Stimulated activated CD4-positive, alpha-beta T cell treated with anti-CD3 and anti-CD28 coated beads, Interleukin-2, amount 100 ng/mL, for 48 hours (primary cell): ENCODE results near the gene USH1C.

ENCODE experiments used
- DNase-seq, 2 donors: peaks; one replicate each; pipeline ENCODE4 v3.0.0-alpha.2; 2020

The USH1C gene

DNA sequence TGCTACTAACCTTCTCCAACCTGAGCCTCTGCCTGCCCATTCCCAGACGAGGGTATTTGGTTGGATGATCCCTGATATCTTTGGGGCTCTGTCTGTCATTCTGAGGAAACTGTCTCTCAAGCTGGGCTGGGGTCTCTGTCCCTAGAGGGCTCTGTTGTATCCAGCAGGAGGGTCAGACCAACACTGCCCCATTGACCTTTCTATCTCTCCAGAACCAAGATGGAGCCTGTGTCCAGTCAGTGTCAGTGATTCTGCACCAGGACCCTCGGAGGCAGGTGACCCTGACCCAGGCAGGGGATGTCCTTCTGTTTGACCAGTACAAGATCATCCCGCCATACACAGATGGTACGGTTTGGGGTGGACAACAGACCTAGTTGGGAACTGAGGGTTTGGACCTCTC lies 24.7 kb upstream of the USH1C start:
- no peak for DNase-seq

GRCh38 chr11:17564687-17565042 lies 20.4 kb upstream of the USH1C start:
- DNase-seq, result no peak

DNA sequence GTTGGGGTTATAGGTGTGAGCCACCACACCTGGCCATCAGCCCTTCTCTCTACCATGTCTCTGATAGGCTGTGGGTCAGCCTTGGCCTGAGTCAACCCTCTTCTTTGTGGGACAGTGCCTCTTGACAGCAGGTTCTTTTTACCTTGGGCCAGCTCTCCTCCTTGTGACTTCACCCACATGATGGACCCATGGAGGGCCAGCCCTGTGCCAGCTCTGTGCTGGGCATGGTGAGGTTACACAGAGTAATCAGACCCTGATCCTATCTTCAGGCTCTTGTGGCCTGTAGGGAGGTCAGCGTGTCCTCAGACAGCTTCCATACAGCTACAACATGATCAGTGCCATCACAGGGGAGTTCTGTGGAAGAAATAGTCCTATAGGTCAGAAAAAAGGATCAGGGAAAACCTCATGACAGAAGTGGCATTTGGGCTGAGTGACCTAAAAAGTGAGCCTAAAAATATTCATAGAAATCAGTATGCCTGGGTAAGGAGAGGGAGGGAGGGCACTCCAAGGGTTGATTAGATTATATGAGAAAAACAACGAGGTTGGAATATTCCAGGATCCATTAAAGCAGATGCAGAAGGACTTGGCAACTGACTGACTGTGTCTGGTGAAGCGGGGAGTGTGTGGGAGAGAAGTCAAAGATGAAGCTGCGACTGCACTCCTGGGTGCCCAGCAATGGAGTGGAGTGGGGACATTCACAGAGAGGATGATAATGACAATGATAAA lies 19.9 kb upstream of the USH1C start:
- DNase-seq, result no peak

- no peak for DNase-seq
Observed at GRCh38 chr11:17563231-17563646, 19.0 kb upstream of the USH1C start.

GRCh38 chr11:17561526-17561925 lies 17.3 kb upstream of the USH1C start:
- DNase-seq, result no peak

GRCh38 chr11:17561111-17561415 lies 16.8 kb upstream of the USH1C start:
- DNase-seq, result no peak

DNA sequence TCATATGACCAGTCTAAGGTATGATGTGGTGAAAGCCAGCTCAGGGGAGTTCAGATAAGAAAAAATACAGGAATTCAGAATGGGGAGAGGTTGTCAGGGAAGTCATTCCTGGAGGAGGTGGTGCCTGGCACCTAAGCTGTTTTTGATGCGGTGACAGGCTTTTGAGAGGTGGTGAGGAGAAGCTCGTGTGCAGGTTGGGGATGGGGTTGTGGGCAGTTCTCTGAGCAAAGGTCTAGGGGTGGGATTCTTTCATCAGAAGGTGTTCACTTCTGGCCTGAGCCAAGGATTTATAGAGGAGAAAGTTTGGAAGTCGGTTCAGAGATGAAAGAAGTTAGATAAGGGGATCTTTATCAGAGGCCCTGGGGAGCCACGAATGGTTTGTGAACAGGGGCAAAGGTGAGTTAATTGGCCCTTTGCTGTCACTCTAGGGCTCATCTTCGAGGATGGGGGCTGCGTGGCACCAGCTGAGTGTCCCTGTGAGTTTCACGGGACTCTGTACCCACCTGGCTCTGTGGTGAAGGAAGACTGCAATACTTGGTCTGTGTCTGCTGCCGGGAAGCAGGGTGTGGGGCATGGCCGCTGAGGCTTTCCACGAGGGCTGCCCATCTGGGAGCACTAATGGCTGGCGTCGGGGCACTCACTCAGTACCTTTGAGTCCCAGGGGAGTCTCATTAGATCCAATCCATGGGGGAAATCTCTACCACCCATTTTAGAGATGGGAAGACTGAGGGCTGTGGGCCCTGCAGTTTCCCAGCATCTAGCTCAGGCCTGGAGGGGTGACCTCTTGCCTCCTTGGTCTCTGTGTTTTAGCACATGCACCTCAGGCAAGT lies 16.3 kb upstream of the USH1C start:
- DNase-seq, result no peak

DNA sequence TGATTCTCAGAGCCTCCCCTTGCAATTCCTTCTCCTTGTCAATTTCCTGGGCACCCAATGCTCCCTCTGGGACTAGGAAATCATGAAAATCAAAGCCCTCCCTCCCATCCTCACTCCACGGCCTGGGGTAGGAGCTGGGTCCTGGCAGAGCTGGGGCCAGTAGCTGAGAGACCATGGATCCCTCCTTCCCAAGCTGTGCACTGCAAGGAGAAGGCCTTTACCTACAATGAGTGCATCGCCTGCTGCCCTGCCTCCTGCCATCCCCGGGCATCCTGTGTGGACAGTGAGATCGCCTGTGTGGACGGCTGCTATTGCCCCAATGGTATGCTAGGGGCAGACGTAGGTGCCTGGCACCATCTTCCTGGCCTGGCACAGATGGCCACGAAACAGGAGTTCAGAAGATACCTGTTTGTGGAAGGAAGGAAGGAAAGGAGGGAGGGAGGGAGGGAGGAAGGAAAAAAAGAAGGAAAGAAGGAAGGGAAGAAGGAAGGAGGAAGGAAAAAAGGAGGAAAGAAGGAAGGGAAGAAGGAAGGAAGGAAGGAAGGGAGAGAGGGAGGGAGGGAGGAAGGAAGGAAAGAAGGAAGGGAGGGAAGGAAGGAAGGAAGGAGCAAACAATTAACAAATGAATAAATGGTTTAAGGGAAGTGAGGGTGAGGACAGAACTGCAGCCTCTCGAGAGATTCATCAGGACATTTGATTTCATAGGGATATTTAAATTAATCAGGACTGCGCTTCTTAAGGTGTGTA lies 15.3 kb upstream of the USH1C start:
- DNase-seq, result no peak

GRCh38 chr11:17558916-17559315 lies 14.7 kb upstream of the USH1C start:
- no peak for DNase-seq

DNA sequence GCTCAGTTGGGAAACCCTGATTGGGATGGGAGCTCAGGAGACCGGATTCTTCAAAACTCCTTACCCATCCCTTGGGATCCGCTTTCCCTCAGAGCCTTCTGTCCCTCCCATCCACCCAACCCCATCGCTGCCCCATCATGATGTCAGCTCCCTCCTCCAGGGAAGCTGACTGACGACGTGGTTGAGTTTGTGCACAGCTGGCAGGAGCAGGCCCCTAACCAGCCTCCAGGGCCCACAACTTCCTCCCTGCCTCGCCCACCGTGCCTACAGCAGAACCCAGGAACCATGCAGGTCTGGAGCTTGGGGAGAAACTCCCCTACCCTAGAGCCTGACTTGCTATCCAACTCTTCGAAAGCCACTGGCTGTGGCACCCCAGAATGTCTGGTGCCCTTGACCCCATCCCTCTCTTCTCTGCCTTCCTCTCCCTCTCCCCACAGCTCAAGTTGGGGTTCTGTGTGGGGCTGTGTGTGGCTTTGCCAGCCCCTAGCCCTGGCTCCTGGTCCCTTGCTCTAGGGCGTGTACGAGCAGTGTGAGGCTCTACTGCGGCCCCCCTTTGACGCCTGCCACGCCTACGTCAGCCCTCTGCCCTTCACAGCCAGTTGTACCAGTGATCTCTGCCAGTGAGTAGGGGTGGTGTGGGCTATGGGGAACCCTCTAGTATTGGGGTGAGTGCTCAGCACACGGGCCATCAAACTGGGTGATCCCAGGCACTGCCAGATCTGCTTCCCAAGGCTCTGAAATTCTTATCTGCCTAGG lies 14.0 kb upstream of the USH1C start:
- DNase-seq, result no peak

GRCh38 chr11:17556999-17557398 lies 12.8 kb upstream of the USH1C start:
- no peak for DNase-seq

DNA sequence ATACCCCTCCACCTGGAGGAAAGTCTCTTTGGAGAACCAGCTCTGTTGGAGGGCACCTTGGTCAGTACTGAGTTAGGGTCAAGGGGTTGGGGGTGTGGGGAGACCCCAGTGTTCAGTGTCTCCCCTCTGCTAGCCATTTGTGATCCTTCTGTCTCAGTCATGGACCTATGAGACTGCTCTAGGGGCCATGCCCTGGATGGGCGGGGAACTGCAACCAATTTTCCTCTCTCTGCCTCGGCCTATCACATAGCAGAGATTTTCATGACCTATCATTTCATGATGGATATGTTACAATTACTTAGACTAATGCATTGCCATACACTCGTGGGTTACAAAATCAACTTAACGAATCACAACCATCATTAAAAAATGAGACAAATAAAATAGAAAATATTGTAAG lies 10.3 kb upstream of the USH1C start:
- DNase-seq, result no peak

DNA sequence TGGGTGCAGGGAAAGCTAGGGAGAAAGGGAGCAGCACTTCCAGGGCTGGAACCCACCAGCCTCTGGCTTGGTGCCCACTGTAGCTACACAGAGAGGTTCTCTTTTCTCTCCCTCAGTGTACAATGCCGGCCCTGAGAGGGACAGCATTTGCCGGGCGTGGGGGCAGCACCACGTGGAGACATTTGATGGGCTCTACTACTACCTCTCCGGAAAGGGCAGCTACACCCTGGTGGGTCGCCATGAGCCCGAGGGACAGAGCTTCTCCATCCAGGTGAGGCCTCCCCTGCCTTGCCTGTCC lies 9.0 kb upstream of the USH1C start:
- DNase-seq, result no peak

- DNase-seq, result no peak
Observed at GRCh38 chr11:17552392-17553248, 8.4 kb upstream of the USH1C start.

- DNase-seq, result no peak
Observed at GRCh38 chr11:17552041-17552355, 7.8 kb upstream of the USH1C start.

DNA sequence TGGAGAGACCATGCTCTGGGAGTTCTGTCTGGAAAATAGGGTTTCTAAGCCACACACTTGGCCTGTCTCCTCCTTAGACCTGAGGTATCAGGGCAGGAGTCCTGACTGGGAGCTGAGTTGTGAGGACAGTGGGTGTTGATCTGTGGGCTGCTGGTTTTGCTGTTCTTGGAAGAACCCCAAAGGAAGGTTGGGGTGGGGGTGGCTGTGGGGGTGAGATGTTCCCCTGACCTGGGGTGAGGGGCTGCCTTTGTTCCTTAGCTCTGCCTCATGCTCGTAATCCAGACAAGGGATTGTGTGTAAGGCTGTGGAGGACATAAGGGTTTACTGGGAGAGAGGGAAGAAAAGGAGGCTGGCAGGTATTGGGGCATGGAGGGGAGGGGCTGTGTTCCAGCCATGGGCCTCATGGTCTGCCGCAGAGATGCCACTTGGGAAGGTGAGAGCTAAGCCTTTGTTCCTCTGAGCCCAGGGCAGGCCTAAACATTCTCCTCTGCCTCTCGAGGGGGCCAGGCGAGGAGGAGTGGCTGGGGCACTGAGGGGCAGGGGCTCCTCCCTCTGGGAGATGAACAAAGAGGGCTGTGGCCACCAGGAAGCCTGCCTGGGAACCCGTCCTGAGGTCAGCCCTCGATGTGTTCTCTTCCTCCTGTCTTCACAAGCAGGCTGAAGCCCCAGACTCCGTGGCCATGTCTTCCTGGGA lies 7.3 kb upstream of the USH1C start:
- no peak for DNase-seq

DNA sequence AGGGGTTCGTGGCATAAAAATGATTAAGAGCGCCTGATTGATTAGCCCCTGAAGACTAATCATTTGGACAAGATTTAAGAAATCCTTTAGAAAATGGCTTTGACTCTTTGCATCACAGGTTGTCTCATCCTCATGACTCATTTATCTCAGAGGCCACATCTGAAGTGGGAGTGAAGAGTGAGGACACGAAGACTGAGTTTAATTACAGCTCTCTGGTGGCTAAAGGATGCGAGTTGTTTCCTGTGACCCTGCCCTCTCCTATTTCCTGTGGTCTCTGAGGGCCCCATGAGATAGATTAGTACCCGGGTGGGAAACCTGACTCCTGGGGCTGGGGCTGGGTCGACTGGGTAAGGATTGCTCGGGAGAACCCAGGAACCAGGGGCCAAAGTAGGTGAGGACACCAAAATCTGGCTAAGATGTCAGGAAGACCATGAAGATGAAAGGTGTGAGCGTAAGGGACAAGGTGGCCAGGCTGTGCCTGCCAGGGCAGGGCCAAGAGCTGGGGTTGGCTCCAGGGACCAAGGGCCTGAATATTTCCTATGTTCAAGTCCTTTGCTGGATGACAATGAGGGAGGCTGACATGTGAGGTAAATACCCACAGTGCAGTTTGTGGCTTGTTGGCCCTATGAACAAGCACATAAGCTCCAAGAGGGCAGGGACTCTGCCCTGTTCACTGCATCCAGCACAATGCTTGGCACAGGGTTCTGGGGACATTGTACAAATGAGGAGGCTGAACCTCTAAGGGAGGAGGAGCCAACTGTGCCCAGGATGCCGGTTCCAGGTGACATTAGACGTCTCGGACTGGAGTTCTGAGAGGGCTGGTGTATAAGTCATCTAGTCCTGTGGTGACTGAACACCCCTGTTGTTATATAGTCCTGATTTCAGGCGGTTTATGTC lies 6.5 kb upstream of the USH1C start:
- no peak for DNase-seq

GRCh38 chr11:17548444-17548843 lies 4.2 kb upstream of the USH1C start:
- DNase-seq, result no peak

DNA sequence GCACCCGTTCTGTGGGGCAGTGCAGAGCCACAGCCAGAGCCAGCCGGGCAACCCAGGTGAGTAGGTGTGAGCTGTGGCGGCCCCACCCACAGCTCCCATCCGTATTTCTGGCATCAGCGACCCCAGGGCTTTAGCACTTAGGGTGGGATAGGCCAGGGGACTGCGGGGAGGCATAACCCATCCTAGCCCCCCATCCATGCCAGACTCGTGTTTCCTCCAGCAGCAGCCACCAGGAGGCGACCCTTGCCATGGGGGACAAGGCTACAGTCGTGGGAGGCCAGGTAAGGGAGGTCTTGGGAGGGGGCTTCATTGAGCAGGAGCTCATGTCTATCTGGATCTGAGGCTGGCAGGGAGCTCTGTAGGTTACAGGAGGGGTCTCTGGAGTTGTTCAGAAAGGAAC lies 3.7 kb upstream of the USH1C start:
- DNase-seq, result no peak

- DNase-seq, result no peak
Observed at GRCh38 chr11:17547051-17547577, 2.9 kb upstream of the USH1C start, which contains the start of gene OTOG. TSS of gene OTOG (plus strand) at chr11:17547259. CDS start at chr11:17547373, 114 bp downstream.

DNA sequence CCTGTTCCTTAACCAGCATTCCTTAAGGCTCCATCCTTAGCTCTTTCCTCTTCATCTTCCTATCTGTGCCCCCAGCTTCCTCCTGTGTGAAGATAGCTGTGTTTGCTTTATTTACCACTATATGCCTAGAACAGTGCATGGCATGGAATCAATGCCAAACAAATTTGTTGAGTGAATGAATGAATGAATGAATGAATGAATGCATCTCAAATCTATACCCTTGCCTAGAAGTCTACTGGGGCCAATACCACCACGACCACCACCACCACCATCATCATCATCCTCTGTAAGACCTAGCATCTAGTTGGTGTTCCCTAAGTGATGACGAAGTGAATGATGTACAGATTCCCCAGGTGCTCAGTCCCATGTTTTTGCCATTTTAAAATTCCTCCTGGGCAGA lies 2.0 kb upstream of the USH1C start:
- no peak for DNase-seq
